ENCODE measurements around the gene DCTN4.
A peak's percentile ranks its signal among the peaks of the same experiment; 100 is the strongest.

DCTN4 gene

GRCh38 chr5:150692276-150692675, 66.5 kb downstream of the DCTN4 start:
- DNase-seq (ENCODE audit: low read depth in 2 of 2), result no peak
- no peak for TF ChIP-seq CTCF (IDR thresholded peaks at IDR 0.05; ENCODE audit: low read depth, low read length)

GRCh38 chr5:150690760-150691159, 68.1 kb downstream of the DCTN4 start:
- DNase-seq (ENCODE audit: low read depth in 2 of 2), result no peak
- H3K4me3 ChIP-seq (replicated peaks in 1 of 2; ENCODE audit: low read depth in 2 of 2, low read length in 2 of 2), result no peak overlapping the region
- no peak for TF ChIP-seq CTCF (IDR thresholded peaks at IDR 0.05; ENCODE audit: low read depth, low read length)

More at GRCh38 chr5:150692276-150692675, 66.5 kb downstream of the DCTN4 start:
- H3K4me3 ChIP-seq (replicated peaks in 1 of 2; ENCODE audit: low read depth in 2 of 2, low read length in 2 of 2), result no peak overlapping the region

GRCh38 chr5:150689120-150689519, 69.7 kb downstream of the DCTN4 start:
- DNase-seq (ENCODE audit: low read depth in 2 of 2), result no peak
- TF ChIP-seq CTCF (IDR thresholded peaks at IDR 0.05; ENCODE audit: low read depth, low read length), result no peak
- no peak overlapping the region for H3K4me3 ChIP-seq (replicated peaks in 1 of 2; ENCODE audit: low read depth in 2 of 2, low read length in 2 of 2)

GRCh38 chr5:150676578-150676977, 82.2 kb downstream of the DCTN4 start:
- TF ChIP-seq CTCF (IDR thresholded peaks at IDR 0.05; ENCODE audit: low read depth, low read length), result no peak
- DNase-seq (ENCODE audit: low read depth in 2 of 2), result no peak

GRCh38 chr5:150675069-150675468, 83.7 kb downstream of the DCTN4 start:
- TF ChIP-seq CTCF (IDR thresholded peaks at IDR 0.05; ENCODE audit: low read depth, low read length), result no peak
- no peak overlapping the region for H3K4me3 ChIP-seq (replicated peaks in 1 of 2; ENCODE audit: low read depth in 2 of 2, low read length in 2 of 2)
- no peak for DNase-seq (ENCODE audit: low read depth in 2 of 2)

More at GRCh38 chr5:150676578-150676977, 82.2 kb downstream of the DCTN4 start:
- H3K4me3 ChIP-seq (replicated peaks in 1 of 2; ENCODE audit: low read depth in 2 of 2, low read length in 2 of 2), result no peak overlapping the region

GRCh38 chr5:150674341-150674821, 84.4 kb downstream of the DCTN4 start:
- no peak overlapping the region for H3K4me3 ChIP-seq (replicated peaks in 1 of 2; ENCODE audit: low read depth in 2 of 2, low read length in 2 of 2)
- no peak for TF ChIP-seq CTCF (IDR thresholded peaks at IDR 0.05; ENCODE audit: low read depth, low read length)
- peak in 1 of 2 donors; percentile 20 for DNase-seq (ENCODE audit: low read depth in 2 of 2)

- peak overlapping the region; percentile 51 to 53 for H3K4me3 ChIP-seq (replicated peaks in 1 of 2; ENCODE audit: low read depth in 2 of 2, low read length in 2 of 2)
- TF ChIP-seq CTCF (IDR thresholded peaks at IDR 0.05; ENCODE audit: low read depth, low read length), result no peak
- no peak for DNase-seq (ENCODE audit: low read depth in 2 of 2)
These were observed 85.9 kb downstream of the DCTN4 start for GRCh38 chr5:150672884-150673275.

Measured in cardiac fibroblast (primary cell).